IMR-90 (cell line): ENCODE data around the gene FUCA2. TPM values are rescaled to one million over a fixed set of nuclear protein-coding genes. Genes with fewer than 3 reads are reported as not detected.

Experiments
- ATAC-seq: fragments of 200-7000 bp; cut with Tn5 transposase; 2 replicates; pipeline ENCODE4 v1.9.1; 2020; ENCODE audit warnings: low read depth, mild to moderate bottlenecking, moderate library complexity
- BruUV-seq: library from RNA; stranded (reverse); fragments of 400-500 nt; replicated peaks from 2 replicates; lab custom pipeline; 2021; lab: Mats Ljungman, UMichigan
- CTCF ChIA-PET: fragments of 300-600 bp; formaldehyde crosslinking; extraction: SDS; loops from one replicate; lab custom pipeline; 2021; ENCODE audit warnings: antibody characterized with exemption; lab: Yijun Ruan, JAX
- POLR2A ChIA-PET: fragments of 300-600 bp; sonication (Branson Sonifier 250); formaldehyde crosslinking; loops from one replicate; lab custom pipeline; 2022; ENCODE audit warnings: antibody characterized with exemption; ENCODE audit not compliant: unreplicated experiment; lab: Charles Lee
- DNase-seq: peaks from one replicate; pipeline ENCODE4 v3.0.0; 2013
- H2AFZ ChIP-seq: replicated peaks from 2 replicates; pipeline ENCODE3; 2013; ENCODE audit warnings: low read length, mild to moderate bottlenecking; ENCODE audit not compliant: poor library complexity
- H2AK5ac ChIP-seq: 2 replicates; pipeline ENCODE4 v1.6.1; 2013; ENCODE audit warnings: low read depth, low read length, inconsistent platforms
- H2AK9ac ChIP-seq: replicated peaks from 2 replicates; pipeline ENCODE3; 2013; ENCODE audit warnings: mild to moderate bottlenecking, low read depth, low read length, moderate library complexity; ENCODE audit not compliant: poor library complexity
- H2BK120ac ChIP-seq: 2 replicates; pipeline ENCODE4 v1.6.1; 2013; ENCODE audit warnings: low read depth, low read length, inconsistent platforms
- H2BK15ac ChIP-seq: 3 replicates; pipeline ENCODE4 v1.6.1; 2013; ENCODE audit warnings: low read depth, low read length, inconsistent platforms
- H2BK20ac ChIP-seq: 2 replicates; pipeline ENCODE4 v1.6.1; 2013; ENCODE audit warnings: low read depth, mild to moderate bottlenecking, inconsistent platforms, low read length, moderate library complexity
- H2BK5ac ChIP-seq: 2 replicates; pipeline ENCODE4 v1.6.1; 2013; ENCODE audit warnings: mild to moderate bottlenecking, low read depth, low read length, inconsistent platforms; ENCODE audit not compliant: poor library complexity, severe bottlenecking
- H3K14ac ChIP-seq: replicated peaks from 2 replicates; pipeline ENCODE4 v1.6.1; 2013; ENCODE audit warnings: low read depth, low read length, inconsistent platforms
- H3K18ac ChIP-seq: 2 replicates; pipeline ENCODE4 v1.6.1; 2013; ENCODE audit warnings: low read depth, low read length, control low read depth
- H3K23ac ChIP-seq: 2 replicates; pipeline ENCODE4 v1.6.1; 2013; ENCODE audit warnings: low read depth, low read length, inconsistent platforms
- H3K27ac ChIP-seq: 2 replicates; pipeline ENCODE4 v1.5.1; 2013; ENCODE audit warnings: mild to moderate bottlenecking, control low read depth, low read length; ENCODE audit not compliant: insufficient read depth
- H3K27me3 ChIP-seq: 2 replicates; pipeline ENCODE4 v1.6.1; 2013; ENCODE audit warnings: low read length; ENCODE audit not compliant: control insufficient read depth, insufficient read depth
- H3K36me3 ChIP-seq: 2 replicates; pipeline ENCODE4 v1.6.1; 2013; ENCODE audit warnings: low read length, mixed read lengths; ENCODE audit not compliant: control insufficient read depth, insufficient read depth
- H3K4ac ChIP-seq: 2 replicates; pipeline ENCODE4 v1.6.1; 2013; ENCODE audit warnings: low read depth, low read length, inconsistent platforms
- H3K4me1 ChIP-seq: 2 replicates; pipeline ENCODE4 v1.6.1; 2013; ENCODE audit warnings: low read length, mixed read lengths; ENCODE audit not compliant: control insufficient read depth, insufficient read depth
- H3K4me2 ChIP-seq: 2 replicates; pipeline ENCODE4 v1.6.1; 2013; ENCODE audit warnings: low read depth, mild to moderate bottlenecking, control low read depth, low read length, moderate library complexity
- H3K4me3 ChIP-seq: 2 replicates; pipeline ENCODE4 v1.5.1; 2013; ENCODE audit warnings: low read depth, mild to moderate bottlenecking, control low read depth, low read length, moderate library complexity; ENCODE audit not compliant: insufficient read depth
- H3K56ac ChIP-seq: 2 replicates; pipeline ENCODE4 v1.6.1; 2013; ENCODE audit warnings: low read length, inconsistent platforms; ENCODE audit not compliant: insufficient read depth; ENCODE audit errors: extremely low read depth
- H3K79me1 ChIP-seq, 2 experiments: 2 replicates each; pipeline ENCODE4 v1.6.1; 2013; ENCODE audit warnings: low read length in 2 of 2, inconsistent platforms in 1 of 2, low read depth in 1 of 2
- H3K9ac ChIP-seq: 2 replicates; pipeline ENCODE4 v1.6.1; 2013; ENCODE audit warnings: low read depth, low read length, control low read depth
- H3K9me1 ChIP-seq: 2 replicates; pipeline ENCODE4 v1.6.1; 2013; ENCODE audit warnings: low read length, inconsistent platforms; ENCODE audit not compliant: insufficient read depth
- H3K9me3 ChIP-seq: 2 replicates; pipeline ENCODE4 v1.6.1; 2013; ENCODE audit warnings: low read length; ENCODE audit not compliant: control insufficient read depth, insufficient read depth
- H4K20me1 ChIP-seq: 2 replicates; pipeline ENCODE4 v1.6.1; 2013; ENCODE audit warnings: low read length, inconsistent platforms; ENCODE audit not compliant: insufficient read depth
- H4K5ac ChIP-seq: 2 replicates; pipeline ENCODE4 v1.6.1; 2013; ENCODE audit warnings: mild to moderate bottlenecking, low read depth, low read length, control low read depth
- H4K8ac ChIP-seq, 2 experiments: 2 replicates each; pipeline ENCODE4 v1.6.1; 2013; ENCODE audit warnings: low read depth in 2 of 2, low read length in 2 of 2, control low read depth in 1 of 2, inconsistent platforms in 1 of 2
- H4K91ac ChIP-seq: 2 replicates; pipeline ENCODE4 v1.6.1; 2013; ENCODE audit warnings: low read depth, low read length, inconsistent platforms; ENCODE audit not compliant: insufficient read depth
- BHLHE40 ChIP-seq: fragments of 150-350 bp; IDR thresholded peaks from 2 replicates; pipeline ENCODE4 v1.6.1; 2016; ENCODE audit warnings: mild to moderate bottlenecking, low read depth, low read length
- CHD1 ChIP-seq: IDR thresholded peaks from 2 replicates; pipeline ENCODE4 v1.6.1; 2012; ENCODE audit warnings: low read depth, low read length, improper control_type of control experiment
- FOS ChIP-seq: fragments of 150-350 bp; IDR thresholded peaks from 2 replicates; pipeline ENCODE4 v1.6.1; 2016; ENCODE audit warnings: low read depth, low read length
- MAFK ChIP-seq: IDR thresholded peaks from 2 replicates; pipeline ENCODE4 v1.6.1; 2012; ENCODE audit warnings: low read depth, low read length, improper control_type of control experiment
- MAZ ChIP-seq: IDR thresholded peaks from 2 replicates; pipeline ENCODE4 v1.6.1; 2012; ENCODE audit warnings: low read depth, mild to moderate bottlenecking, low read length, improper control_type of control experiment, moderate library complexity, borderline replicate concordance
- MXI1 ChIP-seq: IDR thresholded peaks from 2 replicates; pipeline ENCODE4 v1.6.1; 2012; ENCODE audit warnings: low read depth, mild to moderate bottlenecking, low read length, moderate library complexity, borderline replicate concordance
- NFE2L2 ChIP-seq: fragments of 150-350 bp; IDR thresholded peaks from 2 replicates; pipeline ENCODE4 v1.6.1; 2016; ENCODE audit warnings: low read depth, mild to moderate bottlenecking, low read length
- RAD21 ChIP-seq: IDR thresholded peaks from 2 replicates; pipeline ENCODE4 v1.6.1; 2012; ENCODE audit warnings: low read length, improper control_type of control experiment
- RFX5 ChIP-seq: IDR thresholded peaks from 2 replicates; pipeline ENCODE4 v1.8.0; 2012; ENCODE audit warnings: low read depth, mild to moderate bottlenecking, low read length, moderate library complexity
- SMC3 ChIP-seq: fragments of 150-350 bp; IDR thresholded peaks from 2 replicates; pipeline ENCODE4 v1.6.1; 2016; ENCODE audit warnings: low read depth, mild to moderate bottlenecking, antibody characterized with exemption, low read length, moderate library complexity
- USF2 ChIP-seq: fragments of 150-350 bp; IDR thresholded peaks from 2 replicates; pipeline ENCODE4 v1.6.1; 2017; ENCODE audit warnings: mild to moderate bottlenecking, antibody characterized with exemption, low read length, low read depth
- WGBS, 2 experiments: methylation state at CpG; one replicate each; pipeline versions ENCODE4 v1.1.5 to v1.1.7; 2013; ENCODE audit warnings: missing lambda C conversion rate in 2 of 2; ENCODE audit not compliant: insufficient read length in 1 of 2; ENCODE audit errors: extremely low coverage in 2 of 2; 5-methylcytosine and 5-hydroxymethylcytosine counted together
- dilution Hi-C: fragments of 300-500 bp; cut with HindIII; formaldehyde crosslinking; loops from one replicate; pipeline ENCODE4 v1.14.3; 2018; ENCODE audit warnings: low sequenced_read_pairs; ENCODE audit not compliant: unreplicated experiment
- in situ Hi-C: fragments of 300-500 bp; cut with MboI; formaldehyde crosslinking; loops from 3 replicates; pipeline ENCODE4 v1.14.3; 2019; ENCODE audit warnings: low sequenced_read_pairs, inconsistent platforms, mixed read lengths
- intact Hi-C: fragments of 100-400 bp; cut with micrococcal nuclease; formaldehyde crosslinking; loops from 2 replicates; pipeline ENCODE4 v1.10.0; 2022
- polyA plus RNA-seq, 3 experiments: library from polyadenylated mRNA; depleted of rRNA; stranded (reverse); fragments of >200 nt; gene quantifications; 2 replicates each; pipeline ENCODE4 v1.2.3, GENCODE V29; 2012; ENCODE audit warnings: low replicate concordance in 1 of 3
- total RNA-seq: library from RNA; depleted of rRNA; stranded (reverse); fragments of >200 nt; gene quantifications from 2 replicates; pipeline ENCODE4 v1.2.3, GENCODE V29; 2012
- TF ChIP-seq, protein P1 (sequence below): fragments of 150-350 bp; IDR thresholded peaks from 2 replicates; pipeline ENCODE4 v1.6.1; 2016; ENCODE audit warnings: low read depth, mild to moderate bottlenecking, low read length, moderate library complexity, borderline replicate concordance

FUCA2 gene
- total and polyA plus RNA-seq, 2 of the 4 experiments (the other 2 are of a cell fraction) = 44.1 to 47.4 TPM

- TF ChIP-seq USF2 (no peak), MAZ (no peak), BHLHE40 (no peak), FOS (no peak), NFE2L2 (no peak), RFX5 (no peak), RAD21 (no peak), CHD1 (no peak), MAFK (no peak), SMC3 (no peak), MXI1 (no peak)
- TF ChIP-seq, protein P1, sequence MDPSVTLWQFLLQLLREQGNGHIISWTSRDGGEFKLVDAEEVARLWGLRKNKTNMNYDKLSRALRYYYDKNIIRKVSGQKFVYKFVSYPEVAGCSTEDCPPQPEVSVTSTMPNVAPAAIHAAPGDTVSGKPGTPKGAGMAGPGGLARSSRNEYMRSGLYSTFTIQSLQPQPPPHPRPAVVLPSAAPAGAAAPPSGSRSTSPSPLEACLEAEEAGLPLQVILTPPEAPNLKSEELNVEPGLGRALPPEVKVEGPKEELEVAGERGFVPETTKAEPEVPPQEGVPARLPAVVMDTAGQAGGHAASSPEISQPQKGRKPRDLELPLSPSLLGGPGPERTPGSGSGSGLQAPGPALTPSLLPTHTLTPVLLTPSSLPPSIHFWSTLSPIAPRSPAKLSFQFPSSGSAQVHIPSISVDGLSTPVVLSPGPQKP = no peak
- no peak overlapping the region for H2AFZ ChIP-seq
- H2AK5ac ChIP-seq = no peak overlapping the region
- peaks cover 16% of the 10 kb centered on the region for H3K27me3 ChIP-seq
- no peak overlapping the region for H2BK15ac ChIP-seq
- H3K36me3 ChIP-seq = no peaks in the 10 kb centered on the region
- H3K23ac ChIP-seq = no peak overlapping the region
- intact Hi-C loops (no loop called here), dilution Hi-C loops (no loop called here), in situ Hi-C loops (no loop called here)
- H3K9me3 ChIP-seq = peaks cover 2% of the 10 kb centered on the region; the same call in 1 of the 2 replicates
- H2BK120ac ChIP-seq = no peak overlapping the region
- no peak overlapping the region for H3K4me2 ChIP-seq
- H4K8ac ChIP-seq = no peak overlapping the region
- DNase-seq = no peak
- H3K9ac ChIP-seq = no peak overlapping the region
- ChIA-PET POLR2A (no interaction called here), CTCF (no interaction called here)
- H2AK9ac ChIP-seq = no peak overlapping the region
- no peak overlapping the region for H3K4me3 ChIP-seq
- ATAC-seq = no peak
- no peak overlapping the region for H3K18ac ChIP-seq
- BruUV-seq = no TSS peak
- peaks cover 4% of the 10 kb centered on the region for H3K4me1 ChIP-seq
- no peak overlapping the region for H3K14ac ChIP-seq
- H4K20me1 ChIP-seq = no peaks in the 10 kb centered on the region
- no peak overlapping the region for H3K56ac ChIP-seq
- H2BK5ac ChIP-seq = no peak overlapping the region
- no peak overlapping the region for H3K4ac ChIP-seq
- 62% methylated on average over 5 of the region's 12 CpGs; no CpG with 5 or more reads in 1 of the 2 experiments for WGBS, 2 experiments
- H3K9me1 ChIP-seq = peaks cover 3% of the 10 kb centered on the region; the same call in 1 of the 2 replicates
- H2BK20ac ChIP-seq = no peak overlapping the region
- H3K79me1 ChIP-seq = peaks cover 3 to 13% of the 10 kb centered on the region in 2 experiments; a peak in 3 of 4 replicates
- H4K91ac ChIP-seq = no peak overlapping the region
- H3K27ac ChIP-seq = no peak overlapping the region
- H4K5ac ChIP-seq = no peak overlapping the region
Measured at GRCh38 chr6:143515061-143515760, 3.7 kb upstream of the FUCA2 start.
